ENCODE data around the gene ARL8B.

The ARL8B gene

GRCh38 chr3:5212628-5213573, 90.8 kb downstream of the ARL8B start:
- DNase-seq (ENCODE audit: low read depth in 2 of 2), result no peak

GRCh38 chr3:5213574-5213966, 91.5 kb downstream of the ARL8B start:
- DNase-seq (ENCODE audit: low read depth in 2 of 2), result no peak

- DNase-seq (ENCODE audit: low read depth in 2 of 2), result no peak
Observed at GRCh38 chr3:5214352-5214751, 92.3 kb downstream of the ARL8B start.

GRCh38 chr3:5217824-5218595, 95.9 kb downstream of the ARL8B start:
- DNase-seq (ENCODE audit: low read depth in 2 of 2), result no peak

- no peak for DNase-seq (ENCODE audit: low read depth in 2 of 2)
Observed at GRCh38 chr3:5218815-5219214, 96.7 kb downstream of the ARL8B start.

GRCh38 chr3:5219216-5219615, 97.1 kb downstream of the ARL8B start:
- no peak for DNase-seq (ENCODE audit: low read depth in 2 of 2)

- DNase-seq (ENCODE audit: low read depth in 2 of 2), result no peak
Observed at GRCh38 chr3:5220193-5220592, 98.1 kb downstream of the ARL8B start.

- no peak for DNase-seq (ENCODE audit: low read depth in 2 of 2)
Observed at GRCh38 chr3:5220667-5221431, 98.8 kb downstream of the ARL8B start.

GRCh38 chr3:5221701-5222100, 99.6 kb downstream of the ARL8B start:
- DNase-seq (ENCODE audit: low read depth in 2 of 2), result no peak

GRCh38 chr3:5222283-5223005, 100.4 kb downstream of the ARL8B start:
- DNase-seq (ENCODE audit: low read depth in 2 of 2), result no peak

- DNase-seq (ENCODE audit: low read depth in 2 of 2), result no peak
Observed at GRCh38 chr3:5226783-5227182, 104.7 kb downstream of the ARL8B start.

- no peak for DNase-seq (ENCODE audit: low read depth in 2 of 2)
Observed at GRCh38 chr3:5227812-5228211, 105.7 kb downstream of the ARL8B start.

GRCh38 chr3:5229414-5229813, 107.3 kb downstream of the ARL8B start:
- DNase-seq (ENCODE audit: low read depth in 2 of 2), result no peak
